Naive thymus-derived CD8-positive, alpha-beta T cell (primary cell): Measurements from ENCODE around the gene NUCB1. TPM values are rescaled to one million over a fixed set of nuclear protein-coding genes. Genes with fewer than 3 reads are reported as not detected.
A peak's percentile ranks its signal among the peaks of the same experiment; 100 is the strongest.
"Not testable (repeated sequence)": the region's sequence is repeated elsewhere in the genome, so short reads cannot be mapped to it uniquely, and the experiment has no call there.

Source experiments
- ATAC-seq, 2 donors: fragments of 150-1000 bp; cut with Tn5 transposase in 1 of 2; sonication (Bioruptor Pico), chemical (Tn5 transposase) in 1 of 2; 1 replicate in 1 of 2; 2 replicates in 1 of 2; pipeline ENCODE4 v1.10.0; 2021; ENCODE audit warnings: mild to moderate bottlenecking in 2 of 2, moderate library complexity in 2 of 2
- POLR2A ChIA-PET: fragments of 350-600 bp; sonication (Branson Sonifier 250); formaldehyde crosslinking; loops from one replicate; lab custom pipeline; 2021; ENCODE audit warnings: antibody characterized with exemption; lab: Charles Lee
- DNase-seq, 10 donors: peaks; one replicate each; pipeline versions ENCODE4 v3.0.0 to v3.0.0-alpha.2; 2020 to 2022
- H3K27ac Mint-ChIP-seq, 10 donors: one replicate each; pipeline ENCODE4 v1.8.0; 2020 to 2022; ENCODE audit warnings: mild to moderate bottlenecking in 10 of 10, mixed read lengths in 10 of 10, moderate library complexity in 4 of 10, inconsistent platforms in 1 of 10
- H3K27me3 Mint-ChIP-seq, 5 donors: one replicate each; pipeline ENCODE4 v1.8.0; 2021 to 2022; ENCODE audit warnings: mixed read lengths in 5 of 5
- H3K36me3 Mint-ChIP-seq, 3 donors: one replicate each; pipeline ENCODE4 v1.8.0; 2020 to 2022; ENCODE audit warnings: mixed read lengths in 3 of 3, mild to moderate bottlenecking in 2 of 3, inconsistent platforms in 1 of 3
- H3K4me1 Mint-ChIP-seq, 4 donors: one replicate each; pipeline ENCODE4 v1.8.0; 2021 to 2022; ENCODE audit warnings: mixed read lengths in 4 of 4
- H3K4me3 Mint-ChIP-seq, 10 donors: one replicate each; pipeline ENCODE4 v1.8.0; 2020 to 2022; ENCODE audit warnings: mild to moderate bottlenecking in 10 of 10, mixed read lengths in 10 of 10, moderate library complexity in 6 of 10, inconsistent platforms in 1 of 10
- H3K9me3 Mint-ChIP-seq, 9 donors: one replicate each; pipeline ENCODE4 v1.8.0; 2020 to 2022; ENCODE audit warnings: mixed read lengths in 9 of 9, mild to moderate bottlenecking in 3 of 9, inconsistent platforms in 1 of 9, moderate library complexity in 1 of 9
- polyA plus RNA-seq, 3 donors: library from polyadenylated mRNA; unstranded; fragments of 300-500 nt; fragmentation: Illumina TruSeq; gene quantifications; one replicate each; pipeline ENCODE4 v1.2.3, GENCODE V29; 2021
- total RNA-seq, 8 experiments: library from RNA in 2 of 8; stranded (reverse) in 2 of 8; gene quantifications; one replicate each; pipeline ENCODE4 v1.2.3 and lab custom pipeline; 2021 to 2026

The NUCB1 gene
- total and polyA plus RNA-seq, 5 experiments from 2014 or later, result 48.6 to 119 (median 106) TPM

DNA sequence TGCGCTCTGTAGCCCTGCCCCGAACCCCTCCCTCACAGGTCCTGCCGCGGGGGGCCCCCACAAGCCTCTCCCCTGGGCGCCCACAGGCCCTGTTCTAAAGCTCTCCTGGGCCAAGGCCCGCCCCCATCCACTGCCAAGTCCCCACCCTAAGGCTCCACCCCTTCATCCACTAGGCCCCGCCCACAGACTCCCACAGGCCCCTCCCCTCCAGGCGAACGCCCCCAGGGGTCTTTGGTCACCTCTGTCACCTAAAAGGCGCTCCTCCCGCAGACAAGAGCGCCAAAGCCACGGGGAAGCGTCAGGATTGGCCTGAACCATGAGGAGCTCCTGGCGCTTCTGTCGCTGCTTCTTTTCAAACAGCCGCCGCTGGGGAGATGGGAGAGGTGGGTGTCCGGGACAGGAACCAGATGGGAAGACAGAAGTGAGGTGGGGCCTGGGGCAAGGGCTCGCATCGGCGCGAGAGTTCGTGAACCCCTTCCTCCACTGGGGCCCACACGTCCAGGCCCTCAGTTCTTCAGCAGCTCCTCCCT is 3.9 kb upstream of the NUCB1 start:
- Mint-ChIP-seq H3K4me1 (peaks cover 13 to 37% (median 28%) of the 10 kb centered on the region in 4 donors), H3K27ac (peak overlapping the region in 6 of 10 donors; percentile 44 to 87 (median 78)), H3K36me3 (no peaks in the 10 kb centered on the region), H3K4me3 (peak overlapping the region; percentile 50 to 82 (median 74)), H3K9me3 (no peaks in the 10 kb centered on the region), H3K27me3 (peaks cover 6 to 34% (median 13%) of the 10 kb centered on the region in 5 donors)
- DNase-seq (peak in 8 of 10 donors; percentile 40 to 81 (median 54)), ATAC-seq (peak; percentile 34 to 51)
- POLR2A ChIA-PET, result interaction anchor here (0.5 to 2.9 kb wide), 7 partner anchors 11 to 70 kb away, joined by 3 to 9 read pairs (median 5); partner anchors contain the start of genes DHDH and PPP1R15A

DNA sequence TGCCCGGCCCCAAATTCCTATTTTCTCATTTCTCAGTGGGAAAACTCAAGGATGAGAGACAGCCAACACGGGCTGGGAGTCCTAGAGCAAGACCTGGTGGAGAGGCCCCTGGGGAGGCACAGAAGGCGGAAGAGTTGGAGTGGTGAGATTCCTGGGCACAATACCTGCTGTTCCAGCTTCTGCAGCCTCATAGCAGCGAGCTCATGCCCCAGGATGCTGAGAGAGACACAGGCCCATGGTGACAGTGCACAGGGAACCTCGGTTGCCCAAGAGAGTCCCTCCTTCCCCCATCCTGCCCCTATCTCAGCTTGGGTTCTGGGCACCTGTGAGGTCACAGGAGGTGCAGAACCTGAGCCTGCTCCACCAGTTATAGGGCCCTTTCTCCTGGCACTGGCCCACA is 2.9 kb upstream of the NUCB1 start:
- ATAC-seq, result no peak
- Mint-ChIP-seq H3K4me1 (peaks cover 15 to 46% (median 37%) of the 10 kb centered on the region in 4 donors), H3K27me3 (peaks cover 0 to 25% (median 12%) of the 10 kb centered on the region in 5 donors), H3K27ac (peak overlapping the region in 2 of 10 donors; percentile 15 to 28), H3K4me3 (peak overlapping the region in 2 of 10 donors; percentile 74 to 77), H3K9me3 (no peaks in the 10 kb centered on the region), H3K36me3 (no peaks in the 10 kb centered on the region)
- POLR2A ChIA-PET, result interaction anchor here (0.6 to 2.9 kb wide), 3 partner anchors 22 to 69 kb away, joined by 4 to 9 read pairs (median 6); no protein-coding TSS in a partner anchor
- no peak for DNase-seq

DNA sequence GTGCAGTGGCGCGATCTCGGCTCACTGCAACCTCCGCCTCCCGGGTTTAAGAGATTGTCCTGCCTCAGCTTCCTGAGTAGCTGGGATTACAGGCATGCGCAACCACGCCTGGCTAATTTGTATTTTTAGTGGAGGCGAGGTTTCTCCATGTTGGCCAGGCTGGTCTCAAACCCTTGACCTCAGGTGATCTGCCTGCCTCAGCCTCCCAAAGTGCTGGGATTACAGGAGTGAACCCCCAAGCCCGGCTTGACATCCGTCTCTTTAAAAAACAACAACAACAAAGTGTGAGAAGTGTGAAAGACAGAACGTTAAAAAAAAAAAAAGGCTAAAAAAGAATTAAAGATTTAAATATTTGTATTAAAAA is 744 bp upstream of the NUCB1 start:
- DNase-seq, H3K9me3 Mint-ChIP-seq, H3K36me3 Mint-ChIP-seq, ATAC-seq: not testable (repeated sequence)
- H3K4me1 Mint-ChIP-seq, result peaks cover 16 to 53% (median 45%) of the 10 kb centered on the region in 4 donors
- H3K27me3 Mint-ChIP-seq, result peaks cover 0 to 10% (median 8%) of the 10 kb centered on the region in 5 donors
- peak overlapping the region in 9 of 10 donors; percentile 34 to 98 (median 88) for H3K27ac Mint-ChIP-seq
- POLR2A ChIA-PET, result interaction anchor here (0.6 to 3.4 kb wide), 10 partner anchors 9 to 174 kb away, joined by 3 to 28 read pairs (median 5); partner anchors contain the start of genes BAX, DHDH, FTL and GYS1
- H3K4me3 Mint-ChIP-seq, result peak overlapping the region; percentile 53 to 99 (median 93)

DNA sequence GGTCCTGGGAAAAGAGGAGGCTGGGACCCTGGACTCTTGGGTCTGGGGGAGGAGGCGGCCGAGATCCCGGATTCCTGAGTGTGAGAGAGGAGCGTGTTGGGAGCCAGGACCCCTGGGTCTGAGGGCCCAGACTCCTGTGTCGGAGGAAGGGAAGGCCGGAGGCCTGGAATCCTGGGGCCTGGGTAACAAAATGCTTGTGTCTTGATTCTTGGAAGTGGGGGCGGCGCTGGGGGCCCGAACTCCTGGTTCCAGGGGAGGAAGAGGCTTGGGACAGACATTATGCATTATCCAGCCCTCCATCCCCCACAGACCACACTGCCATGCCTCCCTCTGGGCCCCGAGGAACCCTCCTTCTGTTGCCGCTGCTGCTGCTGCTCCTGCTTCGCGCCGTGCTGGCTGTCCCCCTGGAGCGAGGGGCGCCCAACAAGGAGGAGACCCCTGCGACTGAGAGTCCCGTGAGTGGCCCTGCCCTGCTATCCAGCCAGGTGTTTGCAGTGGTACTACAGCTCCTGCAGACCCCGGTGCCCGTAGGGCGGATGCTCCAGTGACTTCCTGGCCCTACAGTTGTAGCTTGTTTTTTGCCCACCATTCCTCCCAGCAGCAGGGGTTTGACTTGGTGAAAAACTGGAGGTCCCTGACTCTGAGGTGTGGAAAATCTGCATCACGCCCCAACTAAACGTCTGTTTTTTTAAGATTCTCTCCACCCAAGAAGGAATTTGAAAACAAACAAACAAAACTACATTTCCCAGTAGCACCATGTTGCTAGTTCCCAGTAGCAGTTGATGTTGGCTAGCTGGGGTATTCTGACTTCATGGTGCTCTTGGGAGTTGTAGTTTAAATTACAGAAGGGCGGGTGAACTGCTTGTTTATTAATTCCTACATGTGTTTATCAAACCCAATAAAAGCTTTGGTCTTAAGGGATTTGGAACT is 630 bp downstream of the NUCB1 start:
- no peaks in the 10 kb centered on the region for H3K27me3 Mint-ChIP-seq
- DNase-seq (peak in 3 of 10 donors; percentile 34 to 51 (median 43)), ATAC-seq (peak; percentile 10 to 29)
- POLR2A ChIA-PET, result interaction anchor here (0.6 to 3.4 kb wide), 17 partner anchors 14 to 1485 kb away, joined by 3 to 28 read pairs (median 4); partner anchors contain the start of genes BAX, DHDH, FTL and GYS1
- peak overlapping the region; percentile 89 to 98 (median 96) for H3K27ac Mint-ChIP-seq
- H3K9me3 Mint-ChIP-seq, result no peaks in the 10 kb centered on the region
- peaks cover 12 to 45% (median 40%) of the 10 kb centered on the region in 4 donors for H3K4me1 Mint-ChIP-seq
- peak overlapping the region; percentile 92 to 99 (median 97) for H3K4me3 Mint-ChIP-seq
- H3K36me3 Mint-ChIP-seq, result peaks cover 0 to 23% (median 6%) of the 10 kb centered on the region in 3 donors

DNA sequence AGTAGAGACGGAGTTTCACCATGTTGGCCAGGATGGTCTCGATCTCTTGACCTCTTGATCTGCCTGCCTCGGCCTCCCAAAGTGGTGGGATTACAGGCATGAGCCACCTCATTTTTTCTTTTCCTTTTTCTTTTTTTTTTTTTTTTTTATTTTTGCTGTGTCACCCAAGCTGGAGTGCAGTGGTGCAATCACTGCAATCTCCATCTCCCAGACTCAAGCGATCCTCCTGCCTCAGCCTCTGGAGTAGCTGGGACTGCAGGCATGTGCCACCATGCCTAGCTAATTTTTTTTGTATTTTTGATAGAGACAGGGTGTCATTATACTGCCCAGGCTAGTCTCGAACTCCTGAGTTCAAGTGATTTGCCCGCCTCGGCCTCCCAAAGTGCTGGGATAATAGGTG is 2.2 kb downstream of the NUCB1 start:
- POLR2A ChIA-PET, result interaction anchor here (0.6 to 3.4 kb wide), 2 partner anchors 14 to 63 kb away, joined by 3 to 28 read pairs; partner anchors contain the start of gene FTL
- DNase-seq, result not testable (repeated sequence)

DNA sequence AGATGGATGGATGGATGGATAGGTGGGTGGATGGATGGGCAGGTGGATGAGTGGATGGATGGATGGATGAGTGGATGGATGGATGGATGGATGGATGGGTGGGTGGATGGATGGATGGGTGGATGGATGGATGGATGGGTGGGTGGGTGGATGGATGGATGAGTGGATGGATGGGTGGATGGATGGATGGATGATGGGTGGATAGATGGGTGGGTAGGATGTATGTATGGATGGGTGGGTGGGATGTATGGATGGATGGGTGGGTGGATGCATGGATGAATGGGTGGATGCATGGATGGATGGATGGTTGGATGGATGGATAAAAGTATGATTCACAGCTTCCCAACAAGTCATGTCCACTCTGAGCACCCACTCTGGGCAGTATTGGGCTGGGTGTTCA is 3.7 kb downstream of the NUCB1 start:
- peaks cover 0 to 50% (median 14%) of the 10 kb centered on the region in 3 donors for H3K36me3 Mint-ChIP-seq
- H3K4me1 Mint-ChIP-seq, result peaks cover 12 to 38% (median 31%) of the 10 kb centered on the region in 4 donors

More for the DNA sequence above, 2.2 kb downstream of the NUCB1 start:
- H3K9me3 Mint-ChIP-seq, ATAC-seq, H3K27me3 Mint-ChIP-seq: not testable (repeated sequence)
- Mint-ChIP-seq H3K4me3 (peak overlapping the region in 5 of 10 donors; percentile 3 to 56 (median 18)), H3K27ac (peak overlapping the region in 3 of 10 donors; percentile 36 to 70 (median 58)), H3K4me1 (peaks cover 12 to 36% (median 31%) of the 10 kb centered on the region in 4 donors), H3K36me3 (peaks cover 0 to 35% (median 11%) of the 10 kb centered on the region in 3 donors)

DNA sequence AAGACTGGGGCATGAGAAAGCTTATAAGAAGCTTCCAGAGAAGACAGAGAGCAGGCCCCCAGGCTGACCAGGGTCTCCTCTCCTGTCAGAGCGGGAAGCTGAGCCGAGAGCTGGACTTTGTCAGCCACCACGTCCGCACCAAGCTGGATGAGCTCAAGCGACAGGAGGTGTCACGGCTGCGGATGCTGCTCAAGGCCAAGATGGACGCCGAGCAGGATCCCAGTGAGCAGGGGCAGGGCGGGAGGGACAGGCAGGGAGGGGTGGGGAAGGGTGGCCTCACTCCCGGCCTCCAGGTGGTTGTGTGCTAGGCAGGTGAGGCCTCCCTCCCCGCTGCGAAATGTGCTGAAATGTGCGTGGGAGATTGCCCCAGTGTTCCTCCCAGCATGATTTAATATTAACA is 5.6 kb downstream of the NUCB1 start:
- Mint-ChIP-seq H3K27me3 (no peaks in the 10 kb centered on the region), H3K9me3 (no peaks in the 10 kb centered on the region), H3K27ac (peak overlapping the region in 2 of 10 donors; percentile 56 to 67), H3K36me3 (peaks cover 0 to 64% (median 16%) of the 10 kb centered on the region in 3 donors), H3K4me3 (no peak overlapping the region), H3K4me1 (peaks cover 8 to 28% (median 21%) of the 10 kb centered on the region in 4 donors)
- no peak for DNase-seq
- POLR2A ChIA-PET, result no interaction called here
- ATAC-seq, result no peak

More for the DNA sequence above, 3.7 kb downstream of the NUCB1 start:
- not testable (repeated sequence) for H3K27me3 Mint-ChIP-seq, H3K9me3 Mint-ChIP-seq, H3K4me3 Mint-ChIP-seq, H3K27ac Mint-ChIP-seq, DNase-seq, ATAC-seq
- POLR2A ChIA-PET, result interaction anchor here (0.7 to 1.4 kb wide), 2 partner anchors 16 to 97 kb away, joined by 3 read pairs; no protein-coding TSS in a partner anchor

DNA sequence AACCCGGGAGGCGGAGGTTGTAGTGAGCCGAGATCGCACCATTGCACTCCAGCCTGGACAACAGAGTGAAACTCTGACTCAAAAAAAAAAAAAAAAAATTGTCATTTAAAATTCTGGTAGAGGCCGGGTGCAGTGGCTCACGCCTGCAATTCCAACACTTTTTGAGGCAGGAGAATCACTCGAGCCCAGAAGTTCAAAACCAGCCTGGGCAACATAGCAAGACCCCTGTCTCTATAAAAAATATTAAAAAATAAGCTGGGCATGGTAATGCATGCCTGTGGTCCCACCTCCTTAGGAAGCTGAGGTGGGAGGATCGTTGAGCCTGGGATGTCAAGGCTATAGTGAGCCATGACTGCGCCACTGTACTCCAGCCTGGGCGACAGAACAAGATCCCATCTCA is 6.2 kb downstream of the NUCB1 start:
- ATAC-seq (no peak), DNase-seq (no peak)
- Mint-ChIP-seq H3K36me3 (peaks cover 0 to 70% (median 21%) of the 10 kb centered on the region in 3 donors), H3K27me3 (no peaks in the 10 kb centered on the region), H3K9me3 (no peaks in the 10 kb centered on the region), H3K4me3 (no peak overlapping the region), H3K27ac (no peak overlapping the region), H3K4me1 (peaks cover 3 to 22% (median 14%) of the 10 kb centered on the region in 4 donors)
- POLR2A ChIA-PET, result interaction anchor here (0.7 kb wide), 1 partner anchor 64 kb away, joined by 4 read pairs; no protein-coding TSS in a partner anchor

DNA sequence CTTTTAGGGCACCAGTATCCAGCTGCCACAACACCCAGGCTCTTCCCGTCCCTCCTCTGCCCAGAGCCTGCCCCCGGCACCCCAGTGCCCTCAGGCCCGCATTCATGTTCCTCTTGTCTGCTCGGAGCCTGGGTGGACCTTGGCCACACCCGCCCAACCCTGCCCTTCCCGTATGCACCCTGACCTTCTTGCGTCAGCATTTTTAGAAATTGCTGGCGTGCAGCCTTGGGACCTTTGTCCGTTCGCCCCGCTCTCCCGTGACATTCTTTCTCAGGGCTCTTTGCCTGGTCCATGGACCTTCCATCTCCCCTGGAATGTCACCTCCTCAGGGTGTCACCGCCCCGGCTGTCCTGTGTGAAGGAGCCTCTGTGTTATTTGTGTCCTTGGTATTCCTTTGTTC is 7.6 kb downstream of the NUCB1 start:
- Mint-ChIP-seq H3K36me3 (peaks cover 0 to 77% (median 27%) of the 10 kb centered on the region in 3 donors), H3K27me3 (no peaks in the 10 kb centered on the region), H3K27ac (no peak overlapping the region), H3K9me3 (no peaks in the 10 kb centered on the region), H3K4me1 (peaks cover 0 to 9% (median 1%) of the 10 kb centered on the region in 4 donors), H3K4me3 (peak overlapping the region in 1 of 10 donors; percentile 26)
- ATAC-seq (no peak), DNase-seq (no peak)
- POLR2A ChIA-PET, result interaction anchor here (0.7 kb wide), 1 partner anchor 54 kb away, joined by 3 read pairs; no protein-coding TSS in a partner anchor

DNA sequence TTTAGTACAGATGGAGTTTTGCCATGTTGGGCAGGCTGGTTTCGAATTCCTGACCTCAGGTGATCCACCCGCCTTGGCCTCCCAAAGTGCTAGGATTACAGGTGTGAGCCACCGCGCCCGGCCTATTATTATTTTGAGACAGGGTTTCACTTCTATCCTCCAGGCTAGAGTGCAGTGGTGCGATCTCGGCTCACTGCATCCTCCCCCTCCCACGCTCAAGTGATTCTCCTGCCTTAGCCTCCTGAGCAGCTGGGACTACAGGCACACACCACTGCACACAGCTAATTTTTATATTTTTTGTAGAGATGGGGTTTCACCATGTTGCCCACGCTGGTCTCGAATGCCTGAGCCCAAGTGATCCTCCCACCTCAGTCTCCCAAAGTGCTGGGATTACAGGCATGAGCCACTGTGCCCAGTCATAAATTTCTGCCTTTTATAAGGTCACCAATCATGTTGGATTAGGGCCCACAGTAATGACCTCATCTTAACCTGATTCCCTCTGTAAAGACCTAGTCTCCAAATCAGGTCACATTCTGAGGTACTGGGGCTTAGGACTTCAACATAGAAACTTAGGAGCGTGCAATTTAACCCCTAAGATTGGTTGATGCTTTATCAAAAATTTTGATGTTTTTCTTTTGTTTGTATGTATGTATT is 9.4 kb downstream of the NUCB1 start:
- H3K4me3 Mint-ChIP-seq, DNase-seq, H3K27me3 Mint-ChIP-seq, H3K4me1 Mint-ChIP-seq, H3K9me3 Mint-ChIP-seq, POLR2A ChIA-PET, ATAC-seq, H3K27ac Mint-ChIP-seq: not testable (repeated sequence)
- peaks cover 0 to 85% (median 34%) of the 10 kb centered on the region in 3 donors for H3K36me3 Mint-ChIP-seq

DNA sequence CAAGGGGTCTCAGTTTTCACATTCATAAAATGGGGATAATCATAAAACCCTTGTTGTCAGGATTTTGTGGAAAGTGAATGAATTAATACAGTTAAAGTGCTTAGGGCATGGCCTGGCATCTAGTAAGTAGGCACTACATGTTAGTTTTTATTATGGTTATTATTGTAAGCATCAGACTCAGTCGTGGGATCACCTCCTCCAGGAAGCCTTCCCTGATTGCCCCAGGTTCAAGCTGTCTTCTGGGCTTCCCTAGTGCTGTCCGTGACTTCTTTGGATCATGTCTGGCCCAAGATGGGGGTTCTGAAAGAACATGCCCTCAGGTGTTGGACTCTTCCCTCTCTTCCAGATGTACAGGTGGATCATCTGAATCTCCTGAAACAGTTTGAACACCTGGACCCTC is 10.7 kb downstream of the NUCB1 start:
- no peaks in the 10 kb centered on the region for H3K9me3 Mint-ChIP-seq
- POLR2A ChIA-PET, result interaction anchor here (0.6 kb wide), 2 partner anchors 32 to 100 kb away, joined by 3 to 4 read pairs; no protein-coding TSS in a partner anchor
- ATAC-seq (no peak), DNase-seq (no peak)
- H3K27ac Mint-ChIP-seq, result peak overlapping the region in 1 of 10 donors; percentile 7
- H3K4me1 Mint-ChIP-seq, result peaks cover 0 to 6% (median under 1%) of the 10 kb centered on the region in 4 donors
- peaks cover under 1 to 81% (median 28%) of the 10 kb centered on the region in 3 donors for H3K36me3 Mint-ChIP-seq
- no peak overlapping the region for H3K4me3 Mint-ChIP-seq
- H3K27me3 Mint-ChIP-seq, result no peaks in the 10 kb centered on the region
